ENCODE data around the gene ADGRG6. TPM values are rescaled to one million over a fixed set of nuclear protein-coding genes. Genes with fewer than 3 reads are reported as not detected.

ADGRG6 gene
- total and polyA plus RNA-seq, 9 of the 15 experiments (the other 6 are each of a cell fraction or from before 2014, with no cell fraction given) = under 0.01 to 0.11 (median 0.05) TPM; not detected in 5

- WGBS (ENCODE audit: insufficient coverage, low coverage, missing lambda C conversion rate) = 5% methylated on average over 1 of the region's 1 CpG
- Histone ChIP-seq H3K79me2 (ENCODE audit: control insufficient read depth, insufficient read depth, low read length) (no peaks in the 10 kb centered on the region), H3K27me3 (ENCODE audit: control insufficient read depth in 2 of 2, insufficient read depth in 2 of 2, low read length in 2 of 2) (no peaks in the 10 kb centered on the region), H3K36me3 (ENCODE audit: control insufficient read depth, insufficient read depth, low read length) (no peaks in the 10 kb centered on the region), H4K20me1 (replicated peaks; ENCODE audit: control insufficient read depth, insufficient read depth, low read length) (no peaks in the 10 kb centered on the region), H3K4me2 (ENCODE audit: insufficient read depth, low read length) (no peak overlapping the region), H3K27ac (ENCODE audit: extremely low read depth, low read depth, low read length) (no peak overlapping the region), H3K9ac (ENCODE audit: insufficient read depth in 1 of 2, low read depth in 2 of 2, low read length in 2 of 2) (no peak overlapping the region), H3K9me3 (replicated peaks; ENCODE audit: control insufficient read depth, insufficient read depth, low read depth, low read length) (no peaks in the 10 kb centered on the region), H2AFZ (ENCODE audit: low read depth, low read length) (no peak overlapping the region), H3K9me1 (ENCODE audit: control insufficient read depth, insufficient read depth, low read length) (no peaks in the 10 kb centered on the region), H3K4me1 (replicated peaks in 1 of 2; ENCODE audit: control insufficient read depth in 2 of 2, insufficient read depth in 2 of 2, low read length in 2 of 2) (no peaks in the 10 kb centered on the region), H3K4me3 (no peak overlapping the region)
- ATAC-seq (no peak), FAIRE-seq (no peak), DNase-seq (ENCODE audit: extremely low read depth in 1 of 4, low spot score in 3 of 4) (no peak)
- in situ Hi-C loops (cut with MboI) (no loop called here), intact Hi-C loops (cut with micrococcal nuclease) (no loop called here)
- TF ChIP-seq NFATC3 (IDR thresholded peaks at IDR 0.05) (no peak), DACH1 (IDR thresholded peaks at IDR 0.05; ENCODE audit: partially characterized antibody) (no peak), ARNT (IDR thresholded peaks at IDR 0.05) (no peak), ZBED1 (IDR thresholded peaks at IDR 0.05) (no peak)
- BruUV-seq (replicated peaks) = no TSS peak
- CTCF ChIA-PET (ENCODE audit: low intra/inter-chr PET ratio) = no interaction called here
- POLR2A ChIA-PET = interaction anchor here (0.6 kb wide), 1 partner anchor 7 kb away, joined by 3 read pairs; no protein-coding TSS in a partner anchor
Observed at GRCh38 chr6:142271476-142271875, 30.3 kb upstream of the ADGRG6 start.

GRCh38 chr6:142274656-142275055, 27.2 kb upstream of the ADGRG6 start:
- no peaks in the 10 kb centered on the region for H3K36me3 ChIP-seq (ENCODE audit: control insufficient read depth, insufficient read depth, low read length)
- no peaks in the 10 kb centered on the region for H3K9me1 ChIP-seq (ENCODE audit: control insufficient read depth, insufficient read depth, low read length)
- no TSS peak for BruUV-seq (replicated peaks)
- no peaks in the 10 kb centered on the region for H3K9me3 ChIP-seq (replicated peaks; ENCODE audit: control insufficient read depth, insufficient read depth, low read depth, low read length)
- WGBS (ENCODE audit: insufficient coverage, low coverage, missing lambda C conversion rate) = 0% methylated on average over 4 of the region's 4 CpGs
- H3K27me3 ChIP-seq (ENCODE audit: control insufficient read depth in 2 of 2, insufficient read depth in 2 of 2, low read length in 2 of 2) = no peaks in the 10 kb centered on the region
- H2AFZ ChIP-seq (ENCODE audit: low read depth, low read length) = no peak overlapping the region
- CTCF ChIA-PET (ENCODE audit: low intra/inter-chr PET ratio) = no interaction called here
- intact Hi-C loops (cut with micrococcal nuclease) = no loop called here
- H4K20me1 ChIP-seq (replicated peaks; ENCODE audit: control insufficient read depth, insufficient read depth, low read length) = no peaks in the 10 kb centered on the region
- no peak for FAIRE-seq
- no peak for DNase-seq (ENCODE audit: extremely low read depth in 1 of 4, low spot score in 3 of 4)
- H3K4me3 ChIP-seq = no peak overlapping the region
- H3K9ac ChIP-seq (ENCODE audit: insufficient read depth in 1 of 2, low read depth in 2 of 2, low read length in 2 of 2) = no peak overlapping the region
- no peak for ATAC-seq
- in situ Hi-C loops (cut with MboI) = no loop called here
- H3K4me2 ChIP-seq (ENCODE audit: insufficient read depth, low read length) = no peak overlapping the region
- POLR2A ChIA-PET = no interaction called here
- H3K27ac ChIP-seq (ENCODE audit: extremely low read depth, low read depth, low read length) = no peak overlapping the region
- H3K4me1 ChIP-seq (replicated peaks in 1 of 2; ENCODE audit: control insufficient read depth in 2 of 2, insufficient read depth in 2 of 2, low read length in 2 of 2) = no peaks in the 10 kb centered on the region
- no peaks in the 10 kb centered on the region for H3K79me2 ChIP-seq (ENCODE audit: control insufficient read depth, insufficient read depth, low read length)
- TF ChIP-seq ZNF224 (CRISPR knock-in tag; IDR thresholded peaks at IDR 0.05) (no peak), HCFC1 (IDR thresholded peaks at IDR 0.05; ENCODE audit: low read depth, low read length) (no peak), STAT5A (IDR thresholded peaks at IDR 0.05; ENCODE audit: borderline replicate concordance, low read length) (no peak), ARID2 (IDR thresholded peaks at IDR 0.05) (no peak), ZHX1 (conservative IDR thresholded peaks at IDR 0.05; ENCODE audit: low read length) (no peak), MBD2 (IDR thresholded peaks at IDR 0.05; ENCODE audit: borderline replicate concordance, low read depth) (no peak), OTX1 (CRISPR knock-in tag; IDR thresholded peaks at IDR 0.05) (no peak), ZNF717 (CRISPR knock-in tag; IDR thresholded peaks at IDR 0.05) (no peak), ZNF586 (CRISPR knock-in tag; conservative IDR thresholded peaks at IDR 0.05) (no peak), NKRF (IDR thresholded peaks at IDR 0.05; ENCODE audit: borderline replicate concordance) (no peak), GATA2 (CRISPR knock-in tag; IDR thresholded peaks at IDR 0.05) (no peak), KLF10 (CRISPR knock-in tag; IDR thresholded peaks at IDR 0.05) (no peak)
